UCSD-AML1 (cell line): ENCODE measurements around the gene COX19.

Experiments used
- DNase-seq: peaks from one replicate; lab custom pipeline; 2025; ENCODE audit not compliant: unreplicated experiment; lab: John Stamatoyannopoulos, UW

Gene COX19

GRCh38 chr7:992709-993607 is 17.6 kb upstream of the COX19 start:
- DNase-seq = peak; percentile 82

- no peak for DNase-seq
These were observed 16.6 kb upstream of the COX19 start for GRCh38 chr7:991729-992656.

DNA sequence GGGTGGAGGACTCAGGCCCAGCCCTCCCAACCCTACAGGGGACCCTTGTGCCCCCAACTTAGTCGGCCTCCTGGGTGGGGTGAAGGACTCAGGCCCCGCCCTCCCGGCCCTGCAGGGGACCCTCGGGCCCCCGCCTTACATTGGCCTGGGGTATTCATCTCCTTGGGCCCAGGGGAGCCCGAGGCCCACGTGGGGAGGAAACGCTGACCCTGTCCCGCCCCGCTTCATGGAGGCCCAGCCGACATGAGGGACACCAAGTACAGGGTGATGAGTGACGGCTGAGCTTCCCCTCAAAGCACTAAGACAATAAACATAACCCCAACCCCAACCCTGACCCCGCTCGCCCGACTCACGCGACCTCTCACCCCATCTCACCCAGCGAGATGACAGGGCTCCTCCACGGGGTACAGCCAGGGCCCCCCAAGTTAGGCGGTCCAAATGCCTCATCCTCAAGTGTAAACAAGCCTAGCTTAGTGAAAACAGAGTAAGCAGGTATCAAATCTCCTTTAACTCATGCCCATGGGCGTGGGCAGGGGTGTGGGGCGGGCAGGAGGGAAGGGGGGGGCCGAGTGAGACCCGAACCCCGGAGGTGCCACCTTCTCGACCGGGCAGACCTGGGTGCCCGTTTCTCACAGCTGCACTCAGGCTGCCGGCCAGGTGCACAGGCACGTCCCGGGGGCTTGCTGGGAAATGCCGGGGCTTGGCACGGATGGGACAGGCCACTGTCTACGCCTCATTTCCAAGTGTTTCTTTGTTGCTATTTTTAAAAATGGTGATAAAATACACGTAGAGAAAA is 15.8 kb upstream of the COX19 start:
- no peak for DNase-seq

- no peak for DNase-seq
These were observed 15.1 kb upstream of the COX19 start for GRCh38 chr7:990352-990932.

DNA sequence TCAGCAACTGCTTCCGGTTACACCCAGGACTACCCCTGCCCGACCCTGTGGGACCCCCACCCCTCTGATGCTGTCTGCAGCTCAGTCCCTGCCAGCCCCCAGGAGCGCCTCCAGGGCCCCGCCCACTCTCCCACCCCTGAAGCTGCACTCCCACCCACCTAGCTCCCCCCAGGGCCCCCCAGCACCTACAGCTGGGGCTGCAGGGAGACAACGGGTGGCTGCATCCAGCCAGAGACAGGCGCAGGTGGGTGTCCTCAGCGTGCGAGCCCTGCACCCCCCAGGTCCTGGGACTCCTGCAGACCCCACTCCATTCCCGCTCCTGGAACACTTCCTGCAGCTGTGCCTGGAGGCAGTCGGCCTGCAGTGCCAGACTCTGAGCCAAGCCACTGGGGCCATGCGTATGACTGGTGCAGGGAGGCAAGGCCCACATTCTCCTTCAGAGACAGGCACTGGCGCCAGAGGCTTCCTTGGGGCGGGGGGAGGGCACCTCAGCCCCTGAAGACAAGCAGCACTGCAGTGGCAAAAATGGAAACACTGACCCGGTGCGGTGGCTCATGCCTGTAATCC is 13.7 kb upstream of the COX19 start:
- no peak for DNase-seq

GRCh38 chr7:988426-988911 is 13.1 kb upstream of the COX19 start:
- DNase-seq = no peak

- DNase-seq = no peak
These were observed 12.6 kb upstream of the COX19 start for GRCh38 chr7:987909-988308.

DNA sequence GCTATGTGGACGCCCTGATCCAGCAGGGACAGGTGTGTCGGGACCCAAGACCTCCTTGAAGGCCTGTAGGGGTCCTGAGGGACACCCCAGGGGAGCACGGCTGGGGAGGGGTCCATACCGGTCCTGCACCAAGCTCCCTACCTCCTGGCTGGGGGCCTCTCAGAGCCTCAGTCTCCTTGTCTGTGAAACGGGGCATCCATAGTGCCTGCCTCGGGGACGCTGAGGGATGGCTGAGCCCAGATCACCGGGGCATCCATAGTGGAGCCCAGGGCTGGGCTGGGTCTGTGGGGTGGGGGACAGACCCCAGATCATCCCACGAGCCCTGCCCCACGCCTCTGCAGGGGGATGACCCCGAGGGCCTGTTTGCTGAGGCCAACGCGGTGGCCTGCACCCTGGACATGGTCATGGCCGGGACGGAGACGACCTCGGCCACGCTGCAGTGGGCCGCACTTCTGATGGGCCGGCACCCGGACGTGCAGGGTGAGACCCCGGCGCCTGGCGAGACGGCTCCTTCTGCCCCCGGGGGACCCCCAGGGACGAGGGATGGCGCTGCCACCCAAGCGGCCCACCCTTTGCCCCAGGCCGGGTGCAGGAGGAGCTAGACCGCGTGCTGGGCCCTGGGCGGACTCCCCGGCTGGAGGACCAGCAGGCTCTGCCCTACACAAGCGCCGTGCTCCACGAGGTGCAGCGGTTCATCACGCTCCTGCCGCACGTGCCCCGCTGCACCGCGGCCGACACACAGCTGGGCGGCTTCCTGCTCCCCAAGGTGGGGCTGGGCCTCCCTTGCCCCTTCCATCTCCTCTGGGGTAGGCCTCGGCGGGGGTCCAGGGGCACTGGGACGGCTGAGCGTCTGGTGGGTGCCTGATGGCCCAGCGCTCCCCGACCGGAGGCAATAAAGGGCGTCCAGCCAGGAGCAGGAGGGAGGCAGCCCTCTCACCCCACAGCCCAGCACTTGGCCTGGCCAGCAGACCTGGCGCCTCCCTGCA is 11.7 kb upstream of the COX19 start:
- no peak for DNase-seq

GRCh38 chr7:985915-986741 is 10.8 kb upstream of the COX19 start:
- no peak for DNase-seq

- no peak for DNase-seq
These were observed 9.7 kb upstream of the COX19 start for GRCh38 chr7:985127-985416.

DNA sequence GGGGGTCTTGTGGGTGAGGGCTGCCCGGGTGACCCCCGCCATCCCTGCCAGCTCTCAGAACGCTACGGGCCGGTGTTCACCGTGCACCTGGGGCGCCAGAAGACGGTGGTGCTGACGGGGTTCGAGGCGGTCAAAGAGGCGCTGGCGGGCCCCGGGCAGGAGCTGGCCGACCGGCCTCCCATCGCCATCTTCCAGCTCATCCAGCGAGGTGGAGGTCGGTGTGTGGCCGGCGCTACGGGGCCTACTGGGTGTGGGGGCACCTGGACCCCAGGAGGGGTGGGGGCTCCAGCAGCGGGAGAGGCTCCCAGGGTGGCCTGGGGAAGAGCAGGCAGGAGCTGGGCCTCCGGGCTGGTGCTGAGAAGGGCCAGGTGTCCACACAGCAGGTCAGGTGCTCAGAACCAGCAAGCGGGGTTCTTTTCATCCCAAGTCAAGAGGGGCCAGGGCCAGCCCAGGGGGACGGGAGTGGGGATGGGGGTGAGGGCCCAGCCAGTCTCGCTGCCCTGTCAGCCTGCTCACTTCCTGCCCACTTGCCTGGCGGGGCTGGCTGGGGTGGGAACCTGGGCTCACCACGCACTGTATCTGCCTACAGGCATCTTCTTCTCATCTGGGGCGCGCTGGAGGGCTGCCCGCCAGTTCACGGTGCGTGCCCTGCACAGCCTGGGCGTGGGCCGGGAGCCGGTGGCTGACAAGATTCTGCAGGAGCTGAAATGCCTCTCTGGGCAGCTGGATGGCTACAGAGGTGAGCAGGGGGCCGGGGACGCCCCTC is 9.2 kb upstream of the COX19 start:
- DNase-seq = no peak

DNA sequence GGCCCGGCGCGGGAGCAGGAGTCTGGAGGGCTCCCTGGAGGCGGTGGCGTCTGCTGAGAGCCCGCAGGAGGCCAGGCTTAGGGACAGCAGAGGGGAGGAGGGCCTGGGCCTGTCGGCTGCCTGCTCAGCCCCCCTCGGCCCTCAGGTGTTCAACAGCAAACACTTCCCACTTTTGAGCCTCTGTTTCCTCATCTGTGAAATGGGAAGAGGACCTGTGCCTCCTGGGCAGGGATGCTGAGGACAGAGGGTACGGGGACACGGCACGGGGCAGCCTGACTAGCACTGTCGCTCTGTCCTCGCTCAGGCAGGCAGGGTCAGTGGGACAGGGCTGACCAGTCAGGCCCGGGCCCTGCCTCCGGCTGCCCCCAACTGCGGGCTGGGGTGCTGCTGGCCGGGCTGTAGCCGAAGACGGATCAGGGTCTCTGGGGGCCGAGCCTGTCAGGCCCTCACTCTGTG is 8.3 kb upstream of the COX19 start:
- no peak for DNase-seq

DNA sequence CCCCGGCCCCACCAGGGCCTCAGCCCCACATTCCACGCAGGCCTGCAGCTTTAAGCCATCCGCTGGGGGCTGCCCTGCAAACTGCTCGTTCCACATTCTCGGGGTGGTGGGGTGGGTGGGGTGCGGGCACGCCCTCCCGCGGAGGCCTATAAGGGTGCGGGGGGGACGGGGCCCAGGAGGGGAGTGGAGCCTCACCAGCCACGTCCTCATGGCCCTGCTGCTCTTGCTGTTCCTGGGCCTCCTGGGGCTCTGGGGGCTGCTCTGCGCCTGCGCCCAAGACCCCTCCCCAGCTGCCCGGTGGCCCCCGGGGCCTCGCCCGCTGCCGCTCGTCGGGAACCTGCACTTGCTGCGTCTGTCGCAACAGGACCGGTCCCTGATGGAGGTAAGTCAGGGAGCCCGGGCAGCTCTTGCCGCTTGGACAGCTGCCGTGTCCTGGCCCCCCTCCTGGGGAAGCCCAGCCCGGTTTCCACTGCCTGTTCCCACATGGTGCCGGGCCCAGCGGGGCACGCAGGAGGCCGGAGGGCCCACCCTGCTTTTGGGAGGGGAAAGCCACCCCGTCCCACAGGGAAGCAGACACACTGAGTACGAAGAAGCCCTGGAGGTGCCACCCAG is 7.8 kb upstream of the COX19 start, which contains the start of gene CYP2W1:
TSS of gene CYP2W1 (plus strand) at position 178 of the 612 bp plus-strand sequence. CDS start at position 209, 31 bp downstream.
- no peak for DNase-seq

GRCh38 chr7:982511-983003 is 7.2 kb upstream of the COX19 start:
- no peak for DNase-seq

DNA sequence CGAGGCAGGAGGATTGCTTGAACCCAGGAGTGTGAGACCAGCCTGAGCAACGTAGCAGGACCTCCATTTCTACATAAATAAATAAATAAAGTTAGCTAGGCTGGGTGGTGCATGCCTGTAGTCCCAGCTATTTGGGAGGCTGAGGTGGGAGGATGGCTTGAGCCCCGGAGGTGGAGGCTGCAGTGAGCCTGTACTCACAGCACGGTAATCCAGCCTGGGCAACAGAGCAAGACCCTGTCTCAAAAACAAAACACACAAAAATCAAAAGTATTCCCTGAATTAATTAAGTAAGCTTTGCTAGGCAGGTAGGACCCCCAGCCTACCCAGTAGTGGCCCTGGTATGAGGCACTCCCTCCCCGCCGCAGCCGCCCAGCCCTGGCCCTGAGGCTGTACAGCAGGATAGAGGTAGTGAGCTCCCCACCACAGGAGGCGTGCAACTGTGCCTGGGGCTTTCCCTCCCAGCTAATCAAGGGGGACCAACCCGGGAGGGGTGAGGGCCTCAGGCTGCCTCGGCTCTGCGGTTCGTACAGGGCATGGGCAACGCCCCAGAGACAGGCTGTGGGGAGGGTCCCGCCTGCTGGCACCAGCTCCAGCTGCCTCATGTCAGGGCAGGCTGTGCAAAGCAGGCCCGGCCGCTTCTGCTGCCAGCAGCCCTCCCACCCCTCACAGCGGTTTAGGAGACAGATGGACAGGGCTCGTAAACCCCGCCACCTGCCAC is 6.6 kb upstream of the COX19 start:
- DNase-seq = no peak

DNA sequence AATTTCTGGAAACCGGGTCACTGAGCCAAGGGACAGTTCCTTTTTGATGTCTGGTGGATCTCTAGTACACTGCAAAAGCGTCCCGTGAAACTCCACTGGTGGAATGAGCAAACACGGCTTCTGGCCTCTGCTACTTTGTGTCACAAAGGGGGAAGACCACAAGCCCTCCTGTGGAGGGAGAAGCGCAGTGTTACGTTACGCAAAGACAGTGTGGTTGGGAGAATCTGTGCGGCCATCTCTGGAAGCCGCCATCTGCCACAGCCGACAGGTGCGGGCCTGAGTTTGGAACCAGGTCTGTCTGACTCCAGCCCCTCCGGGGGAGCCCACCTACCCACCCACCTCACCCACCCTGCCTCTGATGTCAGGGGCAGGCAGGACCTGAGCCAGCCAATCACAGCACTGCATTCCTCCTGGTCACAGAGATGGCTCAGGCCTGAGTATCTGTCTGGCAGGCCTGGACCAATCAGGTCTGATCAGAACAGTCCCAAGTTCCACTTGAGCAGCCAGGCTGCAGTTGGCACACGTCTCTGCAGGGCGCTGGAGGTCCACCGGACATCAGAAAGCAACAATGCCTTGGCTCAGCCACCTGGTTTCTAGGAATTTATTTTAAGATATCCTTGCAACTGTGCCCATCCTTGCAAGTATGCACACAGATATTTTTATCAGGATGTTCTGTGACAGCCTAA is 4.7 kb upstream of the COX19 start:
- no peak for DNase-seq
